Esophagus squamous epithelium (tissue), 4 donors: Measurements from ENCODE around the gene LARGE2.

Source experiments
- POLR2A ChIP-seq, 4 donors: fragments of 450-650 bp; IDR thresholded peaks; one replicate each; pipeline ENCODE4 v1.6.1; 2017; ENCODE audit warnings: antibody characterized with exemption in 4 of 4, mild to moderate bottlenecking in 4 of 4, moderate library complexity in 3 of 4
- TF ChIP-seq, protein P1 (sequence below), 6 experiments: fragments of 450-650 bp in 4 of 6; fragments of 200-600 bp in 2 of 6; sonication (generic) in 2 of 6; IDR thresholded peaks; one replicate each; pipeline ENCODE4 v1.5.1; 2016 to 2019; ENCODE audit warnings: antibody characterized with exemption in 6 of 6, mild to moderate bottlenecking in 4 of 6, moderate library complexity in 4 of 6

DNA sequence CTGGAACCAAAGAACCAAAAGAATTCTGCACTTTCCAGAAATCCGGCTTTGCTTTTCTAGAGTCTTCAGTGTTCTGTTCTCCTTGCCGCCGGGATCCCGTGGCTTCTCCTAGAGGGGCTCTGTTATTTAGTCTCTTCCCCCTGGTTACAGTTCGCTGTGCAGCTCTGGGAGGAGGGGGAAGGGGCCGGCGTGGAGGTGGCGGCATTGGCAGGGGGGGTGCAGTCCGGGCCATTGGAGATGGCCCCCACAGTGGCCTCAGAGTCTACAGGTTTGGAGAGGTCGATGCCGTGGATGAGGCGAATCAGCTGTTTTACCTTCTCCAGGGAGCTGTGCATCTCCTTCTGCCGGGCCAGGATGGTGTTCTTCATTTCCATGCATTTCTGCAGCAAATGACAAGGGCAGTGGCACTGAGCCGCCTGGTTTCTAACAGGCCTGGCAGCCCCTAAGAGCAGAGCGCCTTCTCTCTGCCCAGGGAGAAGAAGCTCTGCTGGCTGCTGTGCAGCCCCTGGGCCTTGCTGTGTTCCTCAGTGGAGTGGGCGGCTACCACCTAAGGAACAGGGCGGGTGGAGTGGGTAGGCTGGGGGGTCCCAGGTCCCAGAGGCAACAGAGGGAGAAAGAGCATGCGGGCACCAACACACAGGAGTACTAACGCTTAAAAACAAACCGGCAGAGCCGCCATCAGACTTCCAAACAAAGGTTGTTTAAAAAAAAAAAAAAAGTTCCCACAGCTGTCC, 11.6 kb downstream of the LARGE2 start:
- TF ChIP-seq, protein P1, sequence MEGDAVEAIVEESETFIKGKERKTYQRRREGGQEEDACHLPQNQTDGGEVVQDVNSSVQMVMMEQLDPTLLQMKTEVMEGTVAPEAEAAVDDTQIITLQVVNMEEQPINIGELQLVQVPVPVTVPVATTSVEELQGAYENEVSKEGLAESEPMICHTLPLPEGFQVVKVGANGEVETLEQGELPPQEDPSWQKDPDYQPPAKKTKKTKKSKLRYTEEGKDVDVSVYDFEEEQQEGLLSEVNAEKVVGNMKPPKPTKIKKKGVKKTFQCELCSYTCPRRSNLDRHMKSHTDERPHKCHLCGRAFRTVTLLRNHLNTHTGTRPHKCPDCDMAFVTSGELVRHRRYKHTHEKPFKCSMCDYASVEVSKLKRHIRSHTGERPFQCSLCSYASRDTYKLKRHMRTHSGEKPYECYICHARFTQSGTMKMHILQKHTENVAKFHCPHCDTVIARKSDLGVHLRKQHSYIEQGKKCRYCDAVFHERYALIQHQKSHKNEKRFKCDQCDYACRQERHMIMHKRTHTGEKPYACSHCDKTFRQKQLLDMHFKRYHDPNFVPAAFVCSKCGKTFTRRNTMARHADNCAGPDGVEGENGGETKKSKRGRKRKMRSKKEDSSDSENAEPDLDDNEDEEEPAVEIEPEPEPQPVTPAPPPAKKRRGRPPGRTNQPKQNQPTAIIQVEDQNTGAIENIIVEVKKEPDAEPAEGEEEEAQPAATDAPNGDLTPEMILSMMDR (IDR thresholded peaks at IDR 0.05) = no peak
- TF ChIP-seq POLR2A (IDR thresholded peaks at IDR 0.05) = no peak
